A673 (cell line): Measurements from ENCODE around the gene RAMAC.
"Not testable (repeated sequence)": the region's sequence is repeated elsewhere in the genome, so short reads cannot be mapped to it uniquely, and the experiment has no call there.

Experiments used
- EZH2 ChIP-seq: fragments of 200-600 bp; sonication (generic); IDR thresholded peaks from 2 replicates; pipeline ENCODE4 v1.6.1; 2017; ENCODE audit warnings: borderline replicate concordance, low read depth, mild to moderate bottlenecking, mixed read lengths, antibody characterized with exemption, low read length; ENCODE audit not compliant: poor library complexity, severe bottlenecking
- TF ChIP-seq, protein P1 (sequence below): fragments of 300-800, 200-600 bp; sonication (generic); conservative IDR thresholded peaks from 2 replicates; pipeline ENCODE4 v1.5.1; 2017; ENCODE audit warnings: low read depth, mild to moderate bottlenecking, antibody characterized with exemption, low read length, moderate library complexity, mixed read lengths

- TF ChIP-seq EZH2 = not testable (repeated sequence)
- TF ChIP-seq, protein P1, sequence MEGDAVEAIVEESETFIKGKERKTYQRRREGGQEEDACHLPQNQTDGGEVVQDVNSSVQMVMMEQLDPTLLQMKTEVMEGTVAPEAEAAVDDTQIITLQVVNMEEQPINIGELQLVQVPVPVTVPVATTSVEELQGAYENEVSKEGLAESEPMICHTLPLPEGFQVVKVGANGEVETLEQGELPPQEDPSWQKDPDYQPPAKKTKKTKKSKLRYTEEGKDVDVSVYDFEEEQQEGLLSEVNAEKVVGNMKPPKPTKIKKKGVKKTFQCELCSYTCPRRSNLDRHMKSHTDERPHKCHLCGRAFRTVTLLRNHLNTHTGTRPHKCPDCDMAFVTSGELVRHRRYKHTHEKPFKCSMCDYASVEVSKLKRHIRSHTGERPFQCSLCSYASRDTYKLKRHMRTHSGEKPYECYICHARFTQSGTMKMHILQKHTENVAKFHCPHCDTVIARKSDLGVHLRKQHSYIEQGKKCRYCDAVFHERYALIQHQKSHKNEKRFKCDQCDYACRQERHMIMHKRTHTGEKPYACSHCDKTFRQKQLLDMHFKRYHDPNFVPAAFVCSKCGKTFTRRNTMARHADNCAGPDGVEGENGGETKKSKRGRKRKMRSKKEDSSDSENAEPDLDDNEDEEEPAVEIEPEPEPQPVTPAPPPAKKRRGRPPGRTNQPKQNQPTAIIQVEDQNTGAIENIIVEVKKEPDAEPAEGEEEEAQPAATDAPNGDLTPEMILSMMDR = not testable (repeated sequence)
Observed at GRCh38 chr15:83031234-83031633, 45.2 kb downstream of the RAMAC start.
